Measurements from ENCODE around the gene EXD3.

DNA sequence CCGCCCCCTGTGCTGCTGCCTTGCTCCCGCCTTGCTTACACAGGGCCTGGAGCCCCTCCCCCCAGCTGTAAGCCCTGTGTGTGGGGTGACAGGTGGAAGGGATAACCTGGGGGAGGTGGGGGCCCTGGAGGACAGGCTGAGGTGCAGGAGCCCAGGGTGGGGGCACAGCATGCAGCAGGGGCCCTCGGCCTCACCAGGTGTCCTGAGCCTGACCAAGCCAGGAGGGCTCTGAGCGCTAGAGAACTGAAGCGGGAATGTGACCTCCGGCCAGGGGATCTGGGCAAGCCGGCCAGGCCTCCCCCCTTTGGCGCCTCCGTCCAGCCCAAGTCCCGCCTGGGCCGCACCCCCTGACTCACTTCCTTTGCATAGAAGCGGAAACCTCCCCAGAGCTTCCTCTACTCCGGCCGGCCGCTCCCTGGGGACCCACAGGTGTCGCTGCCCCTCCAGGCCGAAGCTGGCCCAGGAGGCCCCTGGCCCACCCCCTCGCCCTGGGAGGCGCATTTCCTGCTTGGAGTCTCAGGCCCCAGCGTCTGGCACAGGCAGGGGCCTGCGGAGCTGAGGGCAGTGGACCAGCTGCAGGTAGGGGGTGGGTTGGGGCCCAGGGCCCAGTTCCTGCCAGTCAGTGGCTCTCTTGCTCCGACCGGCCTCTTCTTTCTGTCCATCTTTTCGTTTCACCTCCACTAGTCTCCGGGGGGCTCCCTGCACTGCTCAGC is 145.5 kb downstream of the EXD3 start, which contains the start of gene TOR4A:
- no peak for TF ChIP-seq RAD21 (IDR thresholded peaks at IDR 0.05; ENCODE audit: low read length)
- TF ChIP-seq, protein P1, sequence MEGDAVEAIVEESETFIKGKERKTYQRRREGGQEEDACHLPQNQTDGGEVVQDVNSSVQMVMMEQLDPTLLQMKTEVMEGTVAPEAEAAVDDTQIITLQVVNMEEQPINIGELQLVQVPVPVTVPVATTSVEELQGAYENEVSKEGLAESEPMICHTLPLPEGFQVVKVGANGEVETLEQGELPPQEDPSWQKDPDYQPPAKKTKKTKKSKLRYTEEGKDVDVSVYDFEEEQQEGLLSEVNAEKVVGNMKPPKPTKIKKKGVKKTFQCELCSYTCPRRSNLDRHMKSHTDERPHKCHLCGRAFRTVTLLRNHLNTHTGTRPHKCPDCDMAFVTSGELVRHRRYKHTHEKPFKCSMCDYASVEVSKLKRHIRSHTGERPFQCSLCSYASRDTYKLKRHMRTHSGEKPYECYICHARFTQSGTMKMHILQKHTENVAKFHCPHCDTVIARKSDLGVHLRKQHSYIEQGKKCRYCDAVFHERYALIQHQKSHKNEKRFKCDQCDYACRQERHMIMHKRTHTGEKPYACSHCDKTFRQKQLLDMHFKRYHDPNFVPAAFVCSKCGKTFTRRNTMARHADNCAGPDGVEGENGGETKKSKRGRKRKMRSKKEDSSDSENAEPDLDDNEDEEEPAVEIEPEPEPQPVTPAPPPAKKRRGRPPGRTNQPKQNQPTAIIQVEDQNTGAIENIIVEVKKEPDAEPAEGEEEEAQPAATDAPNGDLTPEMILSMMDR (conservative IDR thresholded peaks at IDR 0.05; ENCODE audit: low read depth, low read length) = peak; percentile 31; the same call in 1 of the 2 replicates
- TF ChIP-seq, protein P2, sequence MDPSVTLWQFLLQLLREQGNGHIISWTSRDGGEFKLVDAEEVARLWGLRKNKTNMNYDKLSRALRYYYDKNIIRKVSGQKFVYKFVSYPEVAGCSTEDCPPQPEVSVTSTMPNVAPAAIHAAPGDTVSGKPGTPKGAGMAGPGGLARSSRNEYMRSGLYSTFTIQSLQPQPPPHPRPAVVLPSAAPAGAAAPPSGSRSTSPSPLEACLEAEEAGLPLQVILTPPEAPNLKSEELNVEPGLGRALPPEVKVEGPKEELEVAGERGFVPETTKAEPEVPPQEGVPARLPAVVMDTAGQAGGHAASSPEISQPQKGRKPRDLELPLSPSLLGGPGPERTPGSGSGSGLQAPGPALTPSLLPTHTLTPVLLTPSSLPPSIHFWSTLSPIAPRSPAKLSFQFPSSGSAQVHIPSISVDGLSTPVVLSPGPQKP (IDR thresholded peaks at IDR 0.05; ENCODE audit: borderline replicate concordance, low read depth, low read length) = no peak

Data from IMR-90 (cell line).